Astrocyte of the spinal cord (primary cell): ENCODE data around the gene CCDC180.

Source experiments
- DNase-seq: peaks from one replicate; pipeline ENCODE4 v3.0.0; 2011; ENCODE audit warnings: low read depth, low spot score
- H3K4me3 ChIP-seq: 2 replicates; pipeline ENCODE4 v1.5.1; 2011; ENCODE audit warnings: low read depth, mild to moderate bottlenecking, low read length, moderate library complexity
- CTCF ChIP-seq: IDR thresholded peaks from 2 replicates; pipeline ENCODE4 v1.5.1; 2012; ENCODE audit warnings: low read depth, mild to moderate bottlenecking, low read length, inconsistent platforms
- in situ Hi-C: cut with HindIII; loops from 2 replicates; pipeline ENCODE4 v1.10.0; 2017; ENCODE audit warnings: low sequenced_read_pairs

The CCDC180 gene

GRCh38 chr9:97283768-97284167 lies 23.7 kb upstream of the CCDC180 start:
- in situ Hi-C loops: no loop called here
- TF ChIP-seq CTCF: no peak
- no peak overlapping the region for H3K4me3 ChIP-seq
- no peak for DNase-seq

GRCh38 chr9:97284798-97285197 lies 22.7 kb upstream of the CCDC180 start:
- DNase-seq: no peak
- no peak for TF ChIP-seq CTCF
- H3K4me3 ChIP-seq: no peak overlapping the region
- in situ Hi-C loops: no loop called here

DNA sequence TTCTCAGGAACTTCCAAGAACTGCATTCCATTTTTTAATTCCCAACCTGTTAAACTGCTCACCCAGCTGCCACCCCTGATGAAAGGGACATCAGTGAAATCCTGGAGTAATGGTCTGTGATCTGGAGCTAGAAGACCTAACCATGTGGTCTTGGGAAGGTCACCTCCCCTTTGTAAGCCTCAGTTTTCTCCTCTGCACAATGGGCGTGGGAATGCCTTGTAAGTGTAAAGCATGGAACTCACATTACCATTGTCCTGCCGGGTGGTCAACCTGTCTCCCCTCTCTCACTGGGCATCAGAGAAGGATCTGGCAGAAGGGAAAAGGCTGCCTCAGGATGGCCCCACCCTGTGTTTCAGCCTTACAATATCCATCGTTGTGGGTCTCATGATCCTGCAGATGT lies 15.3 kb upstream of the CCDC180 start:
- in situ Hi-C loops: no loop called here
- no peak for DNase-seq
- TF ChIP-seq CTCF: no peak
- H3K4me3 ChIP-seq: no peak overlapping the region

DNA sequence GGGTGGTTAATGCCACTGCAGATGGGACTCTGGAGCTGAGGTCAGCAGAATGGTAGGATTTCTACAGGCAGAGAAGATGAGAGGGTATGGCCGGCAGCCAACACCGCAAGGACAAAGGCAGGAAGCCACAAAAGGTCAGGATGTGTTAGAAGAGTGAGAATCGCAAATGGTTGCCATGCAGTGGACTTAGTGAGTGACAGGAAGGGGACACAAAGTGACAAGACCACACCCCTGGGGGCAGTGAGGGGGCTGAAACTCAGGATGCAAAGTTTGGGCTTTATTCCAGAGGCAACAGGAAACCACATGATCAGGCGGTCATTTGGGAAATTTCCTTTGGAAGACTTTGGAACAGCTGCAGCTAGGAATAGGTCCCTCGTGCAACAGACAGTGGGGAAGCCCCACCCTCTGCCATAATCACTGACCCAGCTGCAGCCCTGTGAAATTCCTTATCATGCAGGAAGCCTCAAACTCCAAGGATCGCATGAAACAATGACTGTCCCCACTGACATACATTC lies 14.2 kb upstream of the CCDC180 start:
- in situ Hi-C loops: no loop called here
- no peak overlapping the region for H3K4me3 ChIP-seq
- peak; percentile 42 for DNase-seq
- no peak for TF ChIP-seq CTCF

DNA sequence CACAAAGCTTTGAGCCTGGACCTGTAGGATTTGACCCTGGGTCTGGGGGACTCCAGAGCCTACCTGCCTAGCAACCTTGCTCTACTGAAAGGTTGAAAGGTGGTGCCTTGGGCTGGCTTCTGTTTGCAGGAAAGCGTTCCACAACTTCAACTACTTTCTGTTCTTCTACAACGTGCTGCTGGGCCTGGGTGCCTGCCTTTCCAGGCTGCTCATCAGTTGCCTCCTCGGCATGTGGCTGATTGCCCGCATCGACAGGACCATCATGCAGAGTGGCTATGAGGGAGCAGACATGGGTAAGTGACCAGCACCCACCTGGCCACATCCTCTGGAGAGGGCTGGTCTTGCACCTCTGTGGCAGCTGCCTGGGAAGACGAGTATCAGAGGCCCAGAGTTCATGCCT lies 13.6 kb upstream of the CCDC180 start:
- no peak for TF ChIP-seq CTCF
- in situ Hi-C loops: no loop called here
- no peak overlapping the region for H3K4me3 ChIP-seq
- no peak for DNase-seq

DNA sequence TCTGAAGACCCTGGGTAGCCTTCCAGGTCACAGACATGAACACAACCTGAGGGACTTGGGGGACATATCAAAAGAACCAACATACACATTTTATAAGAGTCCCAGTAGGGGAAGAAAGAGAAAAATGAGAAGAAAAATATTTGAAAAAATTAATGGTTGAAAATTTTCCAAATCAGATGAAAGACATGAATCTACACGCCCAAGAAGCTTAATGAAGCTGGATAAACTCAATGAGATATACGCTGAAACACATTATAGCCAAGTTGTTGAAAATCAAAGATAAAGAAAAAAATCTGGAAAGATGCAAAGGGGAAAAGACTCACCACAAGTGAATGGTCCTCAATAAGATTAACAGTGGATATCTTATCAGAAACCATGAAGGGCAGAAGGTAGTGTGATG lies 9.6 kb upstream of the CCDC180 start:
- H3K4me3 ChIP-seq: no peak overlapping the region
- in situ Hi-C loops: no loop called here
- DNase-seq: no peak
- no peak for TF ChIP-seq CTCF
